GDM1 (cell line): ENCODE data around the gene TSPAN18.

Experiments used
- DNase-seq: peaks from one replicate; lab custom pipeline; 2025; lab: John Stamatoyannopoulos, UW

The TSPAN18 gene

DNA sequence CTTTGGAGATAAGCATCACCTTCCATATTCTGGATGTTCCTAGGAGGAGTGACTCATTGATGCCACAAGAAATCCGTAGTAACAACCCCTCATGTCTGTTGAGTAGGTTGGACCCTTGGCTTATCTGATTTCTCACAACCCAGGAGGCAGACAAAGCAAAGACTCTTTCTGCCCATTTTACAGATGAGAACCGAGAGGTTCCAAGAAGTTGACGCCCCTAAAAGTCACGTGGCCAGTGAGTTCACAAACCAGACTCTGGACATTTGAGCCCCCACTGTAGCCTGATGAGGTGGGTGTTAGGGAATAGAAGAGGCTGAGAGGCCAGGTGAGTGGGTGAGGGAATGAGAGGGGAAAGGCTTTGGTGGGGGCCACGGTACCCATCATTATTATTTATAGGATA, 70.3 kb downstream of the TSPAN18 start:
- no peak for DNase-seq

DNA sequence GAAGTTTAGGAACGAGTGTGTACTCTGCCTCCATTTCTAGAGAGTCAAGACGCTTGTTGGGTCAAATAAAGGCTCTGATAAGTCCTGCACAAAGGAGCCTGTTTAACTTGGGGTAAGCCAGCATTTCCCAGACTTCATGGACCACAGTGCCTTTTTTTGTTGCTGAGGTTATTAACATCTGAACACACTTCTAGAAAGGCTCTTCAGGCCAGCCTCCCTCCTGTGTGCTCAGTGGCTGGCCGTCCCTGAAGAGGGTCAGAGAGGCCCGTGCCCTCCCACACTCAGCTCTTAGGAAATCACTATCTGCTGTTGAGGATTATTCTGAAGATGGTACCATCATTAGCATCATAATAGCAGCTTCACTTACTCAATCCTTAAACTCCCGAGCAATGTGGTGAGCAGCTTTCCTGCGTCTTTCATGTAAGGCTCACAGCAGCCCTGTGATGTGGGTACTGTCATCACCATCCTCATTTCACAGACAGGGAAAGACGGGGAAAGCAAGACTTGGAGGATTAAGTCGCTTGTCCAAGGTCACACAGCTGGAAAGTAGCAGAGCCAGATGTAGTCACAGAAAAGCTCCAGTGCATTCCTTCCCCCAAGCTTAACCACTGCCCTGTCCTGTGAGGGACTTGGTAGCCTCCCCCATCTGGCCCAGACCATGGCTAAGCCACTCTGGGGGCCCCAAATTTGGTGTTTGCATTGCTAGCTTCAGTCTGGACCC, 71.3 kb downstream of the TSPAN18 start:
- no peak for DNase-seq

DNA sequence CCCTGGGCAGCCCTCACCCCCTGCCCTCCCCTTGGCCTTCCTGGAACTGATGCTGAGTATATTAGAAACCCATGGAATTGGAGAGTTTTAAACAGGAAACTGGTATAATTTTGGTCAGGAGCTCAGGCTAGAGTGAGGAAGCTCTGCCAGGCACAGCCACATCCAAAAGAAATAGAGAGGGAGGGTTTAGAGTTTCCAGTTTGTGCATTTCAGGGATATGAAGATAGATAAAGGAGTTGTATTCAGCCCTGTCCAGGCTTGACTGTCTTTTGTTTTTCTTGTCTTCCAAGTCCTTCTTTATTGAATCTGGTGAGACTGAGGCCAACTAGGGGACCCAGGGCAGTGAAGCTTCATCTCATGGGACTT, 71.8 kb downstream of the TSPAN18 start:
- no peak for DNase-seq

DNA sequence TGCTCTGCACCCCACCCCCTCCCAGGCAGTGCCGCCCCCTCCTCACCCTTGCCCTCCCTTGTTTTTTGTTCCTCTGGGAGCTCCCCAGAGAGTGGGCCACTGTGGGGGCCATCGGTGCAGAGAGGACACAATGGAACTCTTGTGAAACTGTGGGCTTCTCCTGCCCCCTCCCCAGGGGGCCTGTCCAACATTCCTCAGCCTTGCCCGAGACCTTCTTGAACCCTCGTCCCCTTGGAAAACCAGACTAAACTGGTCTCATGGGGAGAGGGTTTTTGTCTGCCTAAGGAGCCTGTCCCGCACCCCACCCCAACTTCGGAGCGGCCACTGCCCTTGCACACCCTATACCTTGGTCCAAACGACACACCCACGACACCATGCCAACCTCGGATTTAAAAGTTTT, 72.2 kb downstream of the TSPAN18 start:
- DNase-seq: no peak

DNA sequence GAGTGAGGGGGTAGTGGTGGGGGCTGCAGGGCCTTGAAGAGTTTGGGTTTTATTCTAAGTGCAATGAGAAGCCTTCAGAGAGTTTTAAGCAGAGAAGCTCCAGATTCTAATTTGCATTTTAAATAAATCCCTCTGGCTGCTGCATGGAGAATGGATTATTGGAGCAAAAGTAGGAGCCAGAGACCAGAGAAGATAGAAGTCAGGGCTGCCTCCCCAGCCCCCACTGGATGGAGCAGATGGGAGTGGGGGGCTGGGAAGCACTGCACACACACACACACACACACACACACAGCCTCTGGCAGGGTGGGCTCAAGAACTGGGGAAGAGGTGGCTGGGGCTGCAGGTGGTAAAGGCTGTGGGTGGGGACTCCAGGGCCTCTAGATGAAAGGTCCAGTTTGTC, 75.6 kb downstream of the TSPAN18 start:
- DNase-seq: no peak

DNA sequence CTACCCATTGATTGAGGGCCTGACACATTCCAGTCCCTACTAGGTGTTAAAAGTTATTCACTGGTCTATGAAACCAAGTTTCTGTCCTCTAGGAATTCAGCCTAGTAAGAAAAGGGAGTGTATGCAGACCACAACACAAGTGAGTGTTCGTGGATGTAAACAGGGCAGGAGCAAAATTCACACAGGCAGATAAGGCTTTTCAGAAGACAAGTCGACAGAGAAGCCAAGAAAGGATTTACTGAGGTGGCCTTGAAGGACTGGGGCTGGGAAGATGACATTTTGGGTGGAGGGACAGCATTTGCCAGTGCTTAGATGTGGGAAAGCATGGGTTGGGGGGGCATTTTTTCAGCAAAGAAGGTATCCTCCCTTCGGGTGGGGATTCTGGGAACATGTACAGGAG, 76.2 kb downstream of the TSPAN18 start:
- DNase-seq: no peak

DNA sequence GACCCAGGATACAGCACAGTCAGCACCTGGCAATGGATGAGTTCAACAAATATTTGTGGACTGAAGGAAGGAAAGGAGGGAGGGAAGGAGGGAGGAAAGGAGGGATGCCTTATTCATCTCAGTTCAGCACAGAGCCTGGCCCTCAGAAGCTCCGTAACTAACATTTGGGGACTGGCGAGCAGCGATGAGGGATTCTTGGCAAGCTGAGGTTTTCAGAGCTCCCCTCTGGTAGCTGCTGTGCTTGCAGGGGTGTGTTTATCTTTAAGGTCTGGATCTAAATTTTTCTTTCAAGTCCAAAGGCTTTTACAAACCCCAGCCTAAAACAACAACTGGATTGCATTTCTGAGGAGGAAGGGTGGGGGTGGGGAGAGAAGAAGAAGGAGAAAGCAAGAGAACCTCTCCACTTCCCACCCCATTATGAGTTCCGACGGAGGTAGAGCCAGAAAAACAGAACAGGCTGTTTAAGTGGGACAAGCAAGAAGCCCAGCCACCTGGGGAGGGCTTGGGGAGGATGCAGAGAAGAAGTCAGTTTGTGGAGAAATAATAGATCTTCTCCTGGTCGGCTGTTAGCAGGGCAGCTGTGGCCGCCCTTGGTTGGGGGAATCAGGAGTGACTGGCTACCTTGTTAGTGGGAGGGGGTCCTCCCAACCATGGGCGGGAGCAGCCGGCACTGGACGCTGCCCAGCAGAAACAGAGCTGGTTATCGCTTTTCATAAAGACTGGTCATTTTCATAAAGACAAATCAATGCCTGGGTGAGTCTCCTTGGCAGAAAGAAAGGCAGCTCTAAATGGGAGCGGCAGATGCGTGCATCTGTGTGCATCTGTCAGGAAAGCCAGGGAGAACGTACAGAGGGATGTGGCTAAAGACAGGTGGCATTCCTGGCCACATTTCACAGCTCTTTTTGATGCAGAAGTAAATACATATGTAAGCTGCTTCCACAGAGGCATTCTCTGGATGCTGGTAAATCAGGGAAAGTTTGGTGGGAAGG, 78.0 kb downstream of the TSPAN18 start:
- no peak for DNase-seq

DNA sequence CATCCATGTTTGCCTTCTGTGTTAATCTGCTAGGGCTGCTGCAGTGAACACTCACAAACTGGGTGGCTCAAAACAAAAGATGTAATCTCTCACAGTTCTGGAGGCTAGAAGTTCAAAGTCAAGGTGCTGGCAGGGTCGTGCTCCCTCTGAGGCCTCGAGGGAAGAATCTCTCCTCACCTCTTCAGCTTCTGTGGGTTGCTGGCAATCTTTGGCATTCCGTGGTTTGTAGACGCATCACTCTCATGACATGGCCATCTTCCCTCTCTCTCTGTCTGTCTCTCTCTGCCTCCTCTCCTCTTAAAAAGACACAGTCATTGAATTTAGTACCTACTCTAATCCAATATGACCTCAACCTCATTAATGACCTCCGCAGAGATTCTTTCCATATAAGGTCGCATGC, 78.8 kb downstream of the TSPAN18 start:
- no peak for DNase-seq

DNA sequence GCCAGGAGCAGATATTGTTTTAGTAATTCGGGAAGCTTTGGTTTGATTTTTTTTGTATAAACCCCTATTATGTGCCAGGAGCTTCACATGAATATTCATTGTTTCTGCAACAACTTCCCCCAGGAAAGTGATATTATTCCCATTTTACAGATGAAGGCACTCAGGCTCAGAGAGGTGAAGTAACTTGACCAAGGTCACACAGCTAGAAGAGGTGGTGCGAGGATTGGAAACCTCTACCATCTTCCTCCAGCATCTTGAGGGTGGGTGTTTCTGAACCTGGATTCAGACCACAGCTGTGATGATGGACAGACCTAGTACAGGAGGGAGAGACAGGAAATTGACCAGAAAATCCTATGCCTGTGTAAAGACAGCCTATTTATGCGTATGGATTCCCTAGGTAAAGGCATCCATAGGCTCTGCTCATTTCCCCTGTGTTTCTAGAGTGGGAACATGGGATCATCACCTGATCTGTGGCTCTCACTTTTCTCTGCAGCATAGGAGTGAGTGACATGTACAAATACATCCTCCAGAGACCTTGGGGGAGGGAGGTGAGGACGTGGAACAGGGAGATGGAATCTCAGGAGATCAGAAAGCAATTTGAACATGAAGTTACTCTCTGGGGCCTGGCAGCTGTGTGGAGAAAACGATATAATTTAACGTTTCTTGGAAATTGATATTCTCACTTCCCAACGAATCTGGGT, 81.4 kb downstream of the TSPAN18 start:
- no peak for DNase-seq

DNA sequence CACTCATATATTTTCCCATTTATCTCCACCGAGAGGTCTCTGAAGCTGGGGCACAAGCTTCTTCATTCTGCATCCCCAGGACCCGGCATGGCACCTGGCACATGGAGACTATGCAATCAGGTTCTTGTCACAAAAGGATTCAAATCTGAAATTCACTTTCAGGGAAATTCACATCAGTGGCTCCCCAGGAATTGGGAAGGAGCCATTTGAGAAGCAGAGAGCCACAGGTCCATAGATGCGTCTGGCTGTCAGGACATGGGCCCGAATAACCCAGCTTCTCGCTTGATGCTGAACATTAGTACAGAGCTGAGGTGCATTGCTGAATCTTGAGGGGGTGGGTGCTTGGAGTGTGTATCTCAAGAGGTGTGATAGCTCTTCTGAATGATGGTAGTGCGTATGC, 82.5 kb downstream of the TSPAN18 start:
- no peak for DNase-seq

DNA sequence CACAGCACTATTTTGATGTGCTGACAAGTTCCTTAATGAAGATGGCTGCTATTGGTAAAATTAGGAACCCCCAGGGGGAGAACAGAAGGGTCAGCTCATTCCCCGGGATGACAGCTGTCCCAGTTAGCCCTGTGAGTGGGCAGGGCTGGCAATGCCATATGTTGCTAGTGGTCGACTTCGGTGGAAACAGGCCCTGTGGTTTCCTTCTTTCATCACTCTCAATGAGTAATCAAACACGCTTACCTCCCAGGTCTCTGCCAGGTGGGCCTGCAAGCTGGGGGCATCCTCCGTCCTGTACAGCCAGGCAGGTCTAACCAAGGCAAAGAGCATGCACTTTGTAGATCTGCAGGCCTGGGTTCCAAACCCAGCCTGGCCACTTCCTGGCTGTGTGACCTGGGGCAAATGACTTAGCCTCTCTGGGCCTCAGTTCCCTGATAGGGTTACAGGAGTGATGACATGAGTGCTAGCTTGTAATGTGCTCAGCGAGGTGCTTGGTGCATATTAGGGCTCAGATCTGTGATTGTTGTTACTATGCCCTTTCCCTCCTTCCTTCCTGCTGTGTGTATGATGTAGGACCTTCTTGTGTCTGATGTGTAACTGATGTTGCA, 85.2 kb downstream of the TSPAN18 start:
- no peak for DNase-seq

DNA sequence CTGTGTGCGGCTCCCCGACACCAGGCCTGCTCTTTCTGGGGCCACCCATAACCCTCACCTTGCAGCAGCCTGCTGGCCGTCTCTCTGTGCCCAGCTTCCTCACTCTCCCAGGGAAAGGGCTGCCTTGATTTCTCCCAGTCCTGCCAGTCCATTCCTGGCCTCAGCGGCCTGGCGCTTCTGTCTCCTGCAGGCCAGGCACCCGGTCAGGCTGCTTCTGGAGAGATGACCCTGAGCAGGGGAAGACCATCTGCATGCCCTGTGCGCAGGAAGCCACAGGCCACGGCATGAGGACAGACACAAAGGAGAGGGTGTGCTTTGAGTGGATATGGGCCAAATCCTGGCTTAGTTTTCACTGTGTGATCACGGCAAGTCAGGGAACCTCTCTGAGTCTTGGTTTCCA, 86.2 kb downstream of the TSPAN18 start:
- no peak for DNase-seq

DNA sequence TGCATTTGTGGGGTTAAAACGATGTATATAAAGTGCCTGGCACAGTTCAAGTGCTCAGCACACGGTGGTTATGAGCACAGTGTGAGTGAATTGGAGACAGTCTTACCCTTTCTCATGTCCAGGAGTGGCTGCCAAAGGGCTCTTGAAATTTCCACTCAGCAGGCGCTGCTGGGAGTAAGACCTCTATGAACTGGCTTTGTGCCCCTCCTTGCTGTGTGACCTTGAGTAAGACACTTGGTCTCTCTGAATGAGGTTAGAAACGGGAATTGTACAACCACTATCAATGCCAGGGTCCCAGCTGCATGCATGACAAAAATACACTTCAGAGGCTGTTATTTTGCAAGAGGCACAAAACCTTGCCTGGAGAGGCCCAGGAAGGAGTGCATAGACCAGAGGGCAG, 86.6 kb downstream of the TSPAN18 start:
- no peak for DNase-seq

DNA sequence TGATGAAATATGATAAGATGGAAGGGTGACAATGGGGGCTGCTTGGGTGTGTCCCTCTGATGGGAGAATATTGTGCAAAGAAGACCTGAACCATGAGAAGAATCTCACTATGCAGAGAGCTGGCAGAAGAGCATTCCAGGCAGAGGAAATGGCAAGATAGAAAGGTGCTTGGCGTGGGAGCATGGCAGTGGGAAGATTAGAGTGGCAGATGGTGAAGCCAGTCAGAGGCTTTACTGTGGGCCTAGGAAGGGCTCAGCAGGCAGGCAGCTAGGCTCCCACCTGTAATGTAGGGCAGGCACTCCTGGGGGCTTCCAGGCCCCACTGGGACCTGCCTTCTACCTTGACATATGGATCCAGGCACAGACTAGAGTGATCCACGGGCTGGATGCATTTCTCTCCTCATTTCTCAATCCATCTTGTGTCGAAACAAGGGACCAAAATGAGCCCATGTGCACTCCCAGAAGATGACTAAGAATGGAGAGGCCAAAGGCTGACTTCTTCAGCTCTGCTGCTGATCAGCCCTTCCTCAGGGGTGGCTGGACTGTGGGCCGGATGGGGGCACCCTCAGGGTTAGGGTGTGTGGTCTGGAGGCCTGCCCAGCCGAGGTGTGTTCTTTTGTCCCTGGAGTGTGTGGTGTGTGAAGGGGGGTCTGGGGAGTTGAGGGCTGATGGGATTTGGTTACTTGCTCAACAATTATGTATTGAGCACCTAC, 88.3 kb downstream of the TSPAN18 start:
- DNase-seq: no peak

DNA sequence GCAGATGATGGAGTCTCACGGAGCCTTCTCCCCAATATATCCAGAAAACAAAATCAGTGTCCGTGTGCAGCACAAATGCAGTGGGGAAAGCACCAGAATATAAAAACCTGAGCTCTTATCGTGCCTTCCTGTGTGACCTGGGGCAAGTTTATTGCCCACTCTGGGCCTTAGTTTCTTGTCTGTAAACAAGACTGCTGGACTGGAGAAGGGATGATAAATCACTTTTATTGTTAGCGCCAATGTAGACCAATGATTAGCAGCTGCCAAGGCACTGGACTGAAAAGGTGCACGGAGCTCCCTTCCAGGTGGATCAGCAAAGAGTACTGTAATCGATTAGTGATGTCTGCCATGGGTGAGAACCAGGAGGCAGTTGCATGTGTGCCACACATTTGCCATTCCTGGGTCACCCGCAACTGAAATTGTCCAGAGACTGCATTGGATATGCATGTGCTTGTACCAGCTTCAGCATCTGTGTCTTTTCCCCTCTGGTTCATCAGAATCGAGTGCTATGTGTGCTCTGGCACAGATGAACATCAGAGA, 89.2 kb downstream of the TSPAN18 start:
- DNase-seq: no peak

DNA sequence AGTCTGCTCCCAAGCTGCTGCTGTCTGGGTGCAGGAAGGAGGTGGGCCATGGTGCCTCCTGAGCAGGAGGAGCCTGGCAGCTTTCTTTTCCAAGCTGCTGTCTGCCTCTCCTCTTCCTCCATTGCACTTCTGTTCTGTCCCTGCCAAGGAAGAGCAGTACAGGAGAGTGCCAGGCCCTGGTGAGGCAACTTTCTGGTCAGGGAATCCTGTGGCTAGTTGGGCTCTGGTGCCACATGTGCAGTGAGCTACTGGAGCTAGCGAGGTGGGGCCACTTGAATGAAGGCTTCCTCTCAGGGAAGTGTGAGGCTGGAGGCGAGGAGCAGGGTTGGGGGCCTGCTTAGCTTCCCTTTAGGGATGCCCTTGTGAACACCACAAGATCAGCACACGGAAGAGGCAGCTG, 90.0 kb downstream of the TSPAN18 start:
- DNase-seq: no peak

DNA sequence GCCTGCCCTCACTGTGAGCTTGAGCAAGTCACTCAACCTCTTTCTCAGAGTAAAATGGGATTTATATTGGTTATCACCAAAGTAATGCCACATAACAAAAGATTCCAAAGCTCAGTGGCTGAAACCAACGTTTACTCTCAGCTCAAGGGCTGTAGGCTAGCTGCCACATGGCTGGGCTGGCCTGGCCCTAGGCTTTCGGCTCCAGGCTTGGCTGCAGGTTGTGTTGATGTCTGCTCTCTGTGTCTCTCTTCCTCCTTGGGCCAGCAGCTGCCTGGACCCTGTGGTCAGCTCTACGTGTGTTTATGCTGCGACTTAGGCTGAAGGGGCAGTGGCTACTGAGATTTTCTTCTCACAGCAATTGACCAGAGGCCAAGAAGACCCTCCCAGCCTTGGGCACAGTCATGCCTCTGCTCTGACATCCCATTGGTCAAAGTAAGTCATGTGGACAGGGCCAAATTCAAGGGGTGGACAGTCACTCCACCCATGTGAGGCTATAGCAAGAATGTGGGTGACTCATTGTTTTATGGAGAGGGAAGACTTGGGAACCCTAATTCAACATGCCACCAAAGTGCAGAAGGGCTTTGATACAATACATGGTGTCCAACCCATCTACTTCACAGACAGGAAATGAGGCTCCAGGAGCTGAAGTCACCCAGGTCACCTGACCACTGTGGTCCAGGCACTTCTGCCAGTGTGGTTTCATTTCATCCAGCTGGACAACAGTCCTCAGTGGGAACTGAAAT, 90.6 kb downstream of the TSPAN18 start:
- no peak for DNase-seq

DNA sequence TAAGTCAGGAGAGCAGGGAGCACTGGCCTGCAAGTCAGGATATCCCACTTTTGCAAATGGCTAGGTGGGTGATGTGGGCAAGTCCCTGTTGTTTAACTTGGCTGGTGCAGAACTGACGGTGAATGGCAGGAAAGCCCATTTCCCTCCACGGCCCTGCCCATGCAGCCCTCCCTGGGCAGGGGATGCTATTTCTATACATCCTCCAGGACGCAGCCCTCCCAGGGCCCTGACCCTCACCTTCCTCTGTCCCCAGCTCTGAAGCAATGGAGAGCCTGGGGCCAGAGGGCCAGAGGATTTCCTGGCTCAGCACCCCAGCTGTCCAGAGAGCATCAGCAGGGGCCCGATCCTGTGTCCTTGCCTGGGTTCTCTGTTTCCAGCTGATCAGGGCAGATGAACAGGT, 91.3 kb downstream of the TSPAN18 start:
- no peak for DNase-seq

DNA sequence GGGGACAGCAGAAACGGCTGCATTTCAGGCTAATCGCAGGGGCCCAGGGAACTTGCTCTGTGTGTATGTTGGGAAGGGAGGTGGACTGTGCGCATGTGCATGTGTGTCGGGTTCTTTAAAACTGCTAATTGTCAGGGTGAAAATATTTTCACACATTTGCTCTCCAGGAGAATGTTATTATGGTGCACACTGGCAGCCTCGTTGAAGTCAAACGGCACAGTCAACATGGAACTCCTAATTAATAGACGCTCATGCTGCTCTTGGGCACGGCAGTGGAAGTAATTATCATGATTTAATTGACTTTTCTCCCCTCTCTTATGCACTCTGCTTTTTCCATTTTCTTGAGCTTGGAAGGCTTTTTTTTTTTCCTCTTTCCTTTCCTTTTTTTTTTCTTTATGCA, 92.6 kb downstream of the TSPAN18 start:
- no peak for DNase-seq

DNA sequence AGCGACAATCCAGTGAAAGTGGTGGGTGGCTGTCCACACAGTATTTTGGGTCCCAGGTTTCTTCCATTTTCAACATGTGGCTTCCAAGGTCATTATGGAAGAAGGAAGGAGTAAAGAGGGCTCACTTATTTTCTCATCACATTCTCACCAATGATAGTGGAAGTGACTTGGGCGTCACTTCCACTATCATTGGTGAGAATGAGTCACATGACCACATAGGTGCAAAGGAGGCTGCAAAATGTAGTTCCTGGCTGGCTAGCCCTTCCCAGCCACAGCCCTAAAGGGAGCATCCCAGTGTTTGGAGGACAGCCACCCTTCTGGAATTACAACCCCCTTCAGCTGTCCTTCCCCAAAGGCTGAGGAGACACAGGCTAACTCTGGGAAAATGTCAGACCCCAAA, 95.6 kb downstream of the TSPAN18 start:
- DNase-seq: no peak

DNA sequence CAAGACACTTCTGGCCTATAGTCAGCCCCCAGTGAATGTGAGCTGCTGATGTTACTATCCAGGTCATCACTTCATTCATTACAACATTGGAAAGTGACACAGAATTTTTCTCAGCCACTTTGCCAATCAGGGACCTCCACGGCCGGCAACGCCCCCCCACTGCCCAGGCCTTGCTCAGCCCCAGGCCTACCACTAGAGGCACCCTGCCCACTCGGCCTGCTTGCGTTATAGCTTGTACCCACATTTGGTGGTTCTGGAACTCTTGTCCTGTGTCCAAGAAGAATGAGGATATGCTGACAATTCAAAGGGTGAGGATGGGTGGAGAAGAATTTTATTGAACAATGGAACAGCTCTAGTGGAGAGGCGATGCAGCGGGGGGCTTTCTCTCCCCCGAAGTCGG, 96.2 kb downstream of the TSPAN18 start:
- DNase-seq: no peak
